PC-3 (cell line): Measurements from ENCODE around the gene ACTR6. TPM values are rescaled to one million over a fixed set of nuclear protein-coding genes. Genes with fewer than 3 reads are reported as not detected.

Experiments used
- ATAC-seq: fragments of 200-7000 bp; cut with Tn5 transposase; 2 replicates; pipeline ENCODE4 v1.9.1; 2020; ENCODE audit warnings: mild to moderate bottlenecking, moderate library complexity
- BruUV-seq: library from RNA; stranded (reverse); fragments of 400-500 nt; replicated peaks from 2 replicates; lab custom pipeline; 2021; lab: Mats Ljungman, UMichigan
- CTCF ChIA-PET: fragments of 300-600 bp; sonication (Branson Sonifier 250); formaldehyde crosslinking; loops from one replicate; lab custom pipeline; 2022; ENCODE audit warnings: antibody characterized with exemption; lab: Charles Lee
- POLR2A ChIA-PET: fragments of 300-600 bp; sonication (Branson Sonifier 250); formaldehyde crosslinking; loops from one replicate; lab custom pipeline; 2022; ENCODE audit warnings: antibody characterized with exemption; ENCODE audit not compliant: unreplicated experiment; lab: Charles Lee
- DNase-seq: peaks from one replicate; pipeline ENCODE4 v3.0.0-alpha.2; 2015
- H2AFZ ChIP-seq: fragments of 300-600 bp; sonication (generic); 2 replicates; pipeline ENCODE4 v1.6.0; 2016; ENCODE audit warnings: antibody characterized with exemption, low read length
- H3F3A ChIP-seq: fragments of 300-600 bp; sonication (generic); one replicate; pipeline ENCODE4 v1.6.0; 2017; ENCODE audit warnings: antibody characterized with exemption, low read length, control low read depth, mild to moderate bottlenecking; ENCODE audit not compliant: unreplicated experiment
- H3K27ac ChIP-seq: fragments of 300-600 bp; sonication (generic); 2 replicates; pipeline ENCODE4 v1.5.1; 2016; ENCODE audit warnings: mild to moderate bottlenecking, low read length
- H3K27me3 ChIP-seq: fragments of 300-600 bp; sonication (generic); 2 replicates; pipeline ENCODE4 v1.6.1; 2016; ENCODE audit warnings: low read length, mixed read lengths
- H3K36me3 ChIP-seq: fragments of 300-600 bp; sonication (generic); 2 replicates; pipeline ENCODE4 v1.6.1; 2016; ENCODE audit warnings: low read depth, mixed run types, low read length, mixed read lengths
- H3K4me1 ChIP-seq: fragments of 300-600 bp; sonication (generic); 2 replicates; pipeline ENCODE4 v1.5.1; 2016; ENCODE audit warnings: low read length; ENCODE audit not compliant: insufficient read depth
- H3K4me2 ChIP-seq: fragments of 300-600 bp; sonication (generic); 2 replicates; pipeline ENCODE4 v1.6.0; 2016; ENCODE audit warnings: low read length
- H3K4me3 ChIP-seq: fragments of 300-600 bp; sonication (generic); 2 replicates; pipeline ENCODE4 v1.5.1; 2016; ENCODE audit warnings: mild to moderate bottlenecking, low read length, mixed read lengths
- H3K79me2 ChIP-seq: fragments of 300-600 bp; sonication (generic); 2 replicates; pipeline ENCODE4 v1.6.1; 2017; ENCODE audit warnings: low read length, mixed read lengths
- H3K9ac ChIP-seq: fragments of 300-600 bp; sonication (generic); 2 replicates; pipeline ENCODE4 v1.6.0; 2016; ENCODE audit warnings: mild to moderate bottlenecking, low read length
- H3K9me2 ChIP-seq: fragments of 300-600 bp; sonication (generic); replicated peaks from 2 replicates; pipeline ENCODE4 v1.6.1; 2016; ENCODE audit warnings: mixed run types, low read length, mixed read lengths
- H3K9me3 ChIP-seq: fragments of 300-600 bp; sonication (generic); 2 replicates; pipeline ENCODE4 v1.6.1; 2016; ENCODE audit warnings: low read length, mixed read lengths
- H4K20me1 ChIP-seq: fragments of 300-600 bp; sonication (generic); 2 replicates; pipeline ENCODE4 v1.6.1; 2016; ENCODE audit warnings: low read length, mixed read lengths
- CTCF ChIP-seq: fragments of 300-600 bp; sonication (generic); conservative IDR thresholded peaks from 2 replicates; pipeline ENCODE4 v1.5.1; 2017; ENCODE audit warnings: antibody characterized with exemption, low read depth, mild to moderate bottlenecking, low read length
- EZH2 ChIP-seq: fragments of 300-600 bp; sonication (generic); IDR thresholded peaks from one replicate; pipeline ENCODE4 v1.6.1; 2017; ENCODE audit warnings: antibody characterized with exemption, mild to moderate bottlenecking, low read length; ENCODE audit not compliant: unreplicated experiment
- EZH2phosphoT487 ChIP-seq: fragments of 300-600 bp; sonication (generic); IDR thresholded peaks from 2 replicates; pipeline ENCODE4 v1.6.1; 2018; ENCODE audit warnings: mild to moderate bottlenecking, antibody characterized with exemption, low read length, borderline replicate concordance
- intact Hi-C: fragments of 100-400 bp; cut with micrococcal nuclease; formaldehyde crosslinking; loops from 2 replicates; pipeline ENCODE4 v1.9.0; 2023
- total RNA-seq: library from RNA; depleted of rRNA; stranded (reverse); fragments of >200 nt; gene quantifications from 2 replicates; pipeline ENCODE4 v1.2.3, GENCODE V29; 2014

ACTR6 gene
- total RNA-seq, 1 experiment from 2014 or later: 21.2 TPM

GRCh38 chr12:100215209-100215608, 14.6 kb downstream of the ACTR6 start:
- BruUV-seq: no TSS peak
- H3K27ac ChIP-seq: no peak overlapping the region
- H3K27me3 ChIP-seq: no peaks in the 10 kb centered on the region
- no peaks in the 10 kb centered on the region for H3K4me1 ChIP-seq
- intact Hi-C loops: loop anchor here (10.0 kb wide), 1 partner anchor 330 kb away; no protein-coding TSS in a partner anchor
- no peak for DNase-seq
- H3F3A ChIP-seq: no peaks in the 10 kb centered on the region
- ChIA-PET POLR2A (no interaction called here), CTCF (no interaction called here)
- no peak overlapping the region for H3K4me2 ChIP-seq
- ATAC-seq: no peak
- H3K9me2 ChIP-seq: no peaks in the 10 kb centered on the region
- no peak overlapping the region for H2AFZ ChIP-seq
- no peak overlapping the region for H3K9ac ChIP-seq
- TF ChIP-seq EZH2phosphoT487: no peak
- no peak for TF ChIP-seq CTCF
- no peak for TF ChIP-seq EZH2
- H3K9me3 ChIP-seq: no peaks in the 10 kb centered on the region
- no peaks in the 10 kb centered on the region for H3K79me2 ChIP-seq
- H3K36me3 ChIP-seq: peaks cover 14% of the 10 kb centered on the region
- H4K20me1 ChIP-seq: no peaks in the 10 kb centered on the region
- no peak overlapping the region for H3K4me3 ChIP-seq

GRCh38 chr12:100216337-100216736, 15.7 kb downstream of the ACTR6 start:
- Histone ChIP-seq H3K27ac (no peak overlapping the region), H3K9ac (no peak overlapping the region), H3K36me3 (peaks cover 16% of the 10 kb centered on the region), H3K4me2 (no peak overlapping the region), H3K4me1 (peaks cover 4% of the 10 kb centered on the region; the same call in 1 of the 2 replicates), H3K9me2 (no peaks in the 10 kb centered on the region), H3K27me3 (no peaks in the 10 kb centered on the region), H3K4me3 (no peak overlapping the region), H3K9me3 (no peaks in the 10 kb centered on the region), H3K79me2 (no peaks in the 10 kb centered on the region), H4K20me1 (no peaks in the 10 kb centered on the region), H3F3A (no peaks in the 10 kb centered on the region), H2AFZ (no peak overlapping the region)
- no peak for ATAC-seq
- ChIA-PET POLR2A (no interaction called here), CTCF (no interaction called here)
- TF ChIP-seq EZH2 (no peak), EZH2phosphoT487 (no peak), CTCF (no peak)
- intact Hi-C loops: loop anchor here (10.0 kb wide), 1 partner anchor 332 kb away; no protein-coding TSS in a partner anchor
- BruUV-seq: no TSS peak
- DNase-seq: no peak

- H4K20me1 ChIP-seq: no peaks in the 10 kb centered on the region
- no peak overlapping the region for H3K27ac ChIP-seq
- DNase-seq (no peak), ATAC-seq (no peak)
- H3K79me2 ChIP-seq: no peaks in the 10 kb centered on the region
- no peaks in the 10 kb centered on the region for H3K9me2 ChIP-seq
- no TSS peak for BruUV-seq
- no peaks in the 10 kb centered on the region for H3F3A ChIP-seq
- peaks cover 16% of the 10 kb centered on the region for H3K36me3 ChIP-seq
- POLR2A ChIA-PET: no interaction called here
- H3K4me1 ChIP-seq: peaks cover 4% of the 10 kb centered on the region; the same call in 1 of the 2 replicates
- no peaks in the 10 kb centered on the region for H3K9me3 ChIP-seq
- intact Hi-C loops: loop anchor here (5.0 to 10.0 kb wide), 3 partner anchors 57 to 335 kb away; partner anchors contain the start of gene ANKS1B
- H2AFZ ChIP-seq: no peak overlapping the region
- TF ChIP-seq EZH2 (no peak), CTCF (no peak), EZH2phosphoT487 (no peak)
- H3K27me3 ChIP-seq: no peaks in the 10 kb centered on the region
- no peak overlapping the region for H3K9ac ChIP-seq
- CTCF ChIA-PET: no interaction called here
- H3K4me2 ChIP-seq: no peak overlapping the region
- no peak overlapping the region for H3K4me3 ChIP-seq
Observed at GRCh38 chr12:100219328-100220109, 18.9 kb downstream of the ACTR6 start.
